DMS79 treated with DMSO at 0.1 percent for 48 hours (cell line): ENCODE measurements around the gene SERTAD2.

ENCODE experiments used
- DNase-seq: peaks from one replicate; lab custom pipeline; 2025; lab: John Stamatoyannopoulos, UW

SERTAD2 gene

DNA sequence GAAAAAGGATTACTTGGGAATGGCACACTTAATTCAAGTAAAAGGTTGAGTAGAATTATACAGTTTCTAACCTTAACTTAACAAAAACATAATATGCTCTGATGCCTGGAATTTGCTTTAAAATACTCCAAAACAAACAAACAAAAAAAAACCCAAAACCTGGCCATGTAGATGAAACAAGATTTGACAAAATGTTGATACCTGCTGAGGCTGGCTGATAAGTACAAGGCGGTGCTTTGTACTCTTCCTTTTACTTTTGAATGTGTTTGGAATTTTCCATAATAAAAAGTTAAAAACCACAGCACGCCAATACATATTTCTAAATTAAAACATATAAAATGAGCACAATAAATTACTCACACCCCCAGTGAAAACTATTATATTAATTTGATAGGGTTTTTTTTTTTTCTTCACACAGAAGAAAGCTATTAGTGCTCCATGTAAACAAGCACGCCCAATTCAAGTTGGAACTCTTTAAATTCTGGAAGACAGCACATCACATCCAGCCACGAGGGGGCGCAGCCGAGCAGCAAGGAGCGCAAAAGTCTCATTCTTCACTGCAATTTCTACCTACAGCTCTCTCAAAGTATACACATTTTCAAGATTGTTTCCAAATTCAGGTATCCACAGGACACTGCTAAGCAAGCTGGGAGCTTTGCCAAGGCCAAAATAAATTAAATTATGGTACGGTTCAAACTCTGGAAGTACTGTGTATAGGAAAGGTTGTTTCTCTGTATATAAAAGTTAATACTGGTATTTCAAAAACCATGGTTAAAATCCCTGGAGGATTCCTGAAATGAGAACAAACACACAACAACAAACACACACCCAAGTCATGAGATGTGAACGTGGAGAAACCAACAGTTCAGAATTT is 7.5 kb downstream of the SERTAD2 start:
- peak; percentile 81 for DNase-seq

DNA sequence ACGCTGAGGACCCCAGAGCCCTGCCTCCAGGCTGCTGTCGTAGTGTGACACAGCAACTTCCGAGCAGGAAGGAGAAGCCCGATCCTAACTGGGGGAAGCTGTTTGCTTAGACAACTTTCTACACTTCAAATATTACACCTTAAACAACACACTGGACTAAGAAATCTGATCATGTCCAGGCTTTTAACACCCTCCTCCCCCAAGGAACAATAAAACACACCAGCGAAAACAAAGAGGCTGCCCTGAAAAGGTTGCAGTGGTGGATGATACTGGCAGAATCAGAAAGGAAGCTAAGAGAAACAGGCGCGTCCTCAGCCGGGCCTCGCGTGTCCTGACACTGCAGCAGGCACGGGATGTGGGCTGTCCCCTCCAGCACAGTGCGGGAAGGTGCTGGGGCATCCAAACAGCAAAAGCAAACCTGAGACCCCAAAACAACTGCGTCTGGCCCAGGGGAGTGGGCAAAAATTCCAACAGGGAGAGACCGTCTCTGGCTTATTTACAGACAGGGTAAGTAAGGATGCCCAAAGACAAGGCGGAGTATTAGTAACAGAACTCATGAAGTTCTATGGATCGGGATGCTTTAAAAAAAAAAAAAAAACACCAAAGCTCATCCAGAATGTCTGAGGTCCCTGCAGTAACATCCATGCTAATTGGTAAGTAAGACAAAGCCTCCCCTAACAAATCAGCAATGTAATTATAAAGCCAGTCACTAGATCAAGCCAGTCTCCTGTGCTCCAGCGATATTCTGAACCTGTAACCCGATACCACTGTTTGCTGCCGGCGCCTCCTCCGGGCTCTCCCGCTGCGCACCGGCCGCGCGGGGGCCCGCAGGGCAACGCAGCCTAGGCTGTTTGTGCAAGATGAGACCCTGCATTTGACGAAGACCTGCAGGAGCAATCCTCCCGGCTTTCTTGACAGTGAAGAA is 9.0 kb downstream of the SERTAD2 start:
- DNase-seq: peak; percentile 85

DNA sequence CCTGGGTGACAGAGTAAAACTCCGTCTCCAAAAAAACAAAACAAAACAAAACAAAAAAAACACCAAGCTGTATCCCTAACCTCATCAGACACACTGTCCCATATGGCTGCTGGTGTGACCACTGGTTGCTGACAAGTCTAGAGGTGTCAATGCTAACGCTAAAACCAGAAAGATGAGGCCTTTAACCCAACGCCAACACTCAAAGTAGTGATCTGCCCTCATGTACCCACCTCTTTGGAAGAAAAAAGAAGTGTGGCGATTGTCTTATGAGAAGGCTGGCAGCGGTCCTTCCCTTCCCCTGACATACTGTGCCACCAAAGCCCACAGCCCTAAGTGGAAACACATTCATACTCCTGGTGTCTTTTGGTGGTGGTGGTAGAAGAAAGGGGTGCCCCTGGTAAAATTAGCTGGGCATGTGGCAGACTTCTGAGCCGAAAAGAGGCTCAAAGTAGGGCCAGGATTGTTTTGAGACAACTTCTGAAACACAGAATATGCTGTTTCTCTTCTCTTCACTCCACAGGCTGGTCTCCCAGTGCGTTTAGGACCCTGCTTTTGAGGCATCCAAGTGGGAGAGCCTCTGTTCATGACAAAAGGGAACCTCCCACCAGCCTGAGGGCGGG is 9.8 kb downstream of the SERTAD2 start:
- no peak for DNase-seq

DNA sequence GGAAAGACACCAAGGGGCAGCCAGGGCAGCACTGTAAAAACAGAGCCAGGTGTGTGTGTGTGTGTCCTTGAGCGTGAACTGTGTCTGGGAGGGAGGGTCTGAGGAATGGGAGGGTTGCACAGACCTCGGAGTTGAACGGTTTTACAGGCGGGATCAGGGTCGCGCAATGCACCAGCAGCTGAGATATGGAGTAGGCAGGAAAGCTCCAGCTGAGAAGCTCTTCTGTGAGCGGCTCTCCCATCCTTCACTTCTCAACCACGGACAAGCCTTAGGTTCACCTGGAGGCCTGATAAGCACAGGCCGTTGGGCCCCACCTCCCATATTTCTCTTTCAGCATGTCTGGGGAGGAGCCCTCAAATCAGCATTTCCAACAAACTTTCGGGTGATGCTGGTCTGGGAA is 12.1 kb downstream of the SERTAD2 start:
- peak; percentile 51 for DNase-seq

DNA sequence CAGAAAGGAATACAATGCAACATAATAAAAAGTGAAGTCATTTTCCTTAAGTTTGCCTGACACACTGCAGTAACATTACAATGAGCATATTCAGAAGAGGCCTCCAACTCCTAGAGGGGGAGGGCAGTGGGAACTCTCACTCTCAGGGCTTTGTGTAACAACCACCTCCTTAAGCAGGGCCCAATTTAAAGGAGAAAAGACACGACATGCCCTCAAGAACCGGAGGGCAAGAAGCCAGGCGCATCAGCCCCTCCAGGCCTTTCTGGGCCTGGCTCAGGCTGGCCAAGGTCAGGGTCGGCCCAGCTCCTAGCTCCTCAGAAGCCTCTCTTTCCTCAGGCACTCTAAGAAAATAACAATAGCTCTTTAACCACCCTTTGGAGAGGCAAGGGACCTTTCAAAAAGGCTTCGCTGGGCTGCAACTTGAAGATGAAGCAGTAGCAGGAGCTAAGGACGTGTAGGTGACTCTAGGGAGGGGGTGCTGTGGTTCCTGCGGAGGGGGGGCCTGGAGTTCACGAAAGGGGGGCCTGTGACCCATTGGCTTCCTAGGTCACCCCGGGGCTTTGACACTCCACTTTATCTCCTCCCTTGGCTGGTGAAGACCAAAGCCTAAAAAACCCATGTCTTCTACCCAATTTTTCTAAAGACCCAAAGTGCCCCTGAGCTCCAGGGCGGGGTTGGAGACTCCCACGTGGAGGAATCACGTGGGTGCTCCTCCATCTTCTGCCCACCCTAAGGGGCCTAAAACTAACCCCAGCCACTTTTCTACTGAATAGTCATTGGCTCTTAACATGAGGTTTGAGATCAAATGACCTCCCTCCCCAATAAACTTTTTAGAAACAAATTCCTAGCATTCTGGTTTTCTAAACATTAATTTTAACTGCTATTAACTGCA is 13.3 kb downstream of the SERTAD2 start:
- peak; percentile 69 for DNase-seq

DNA sequence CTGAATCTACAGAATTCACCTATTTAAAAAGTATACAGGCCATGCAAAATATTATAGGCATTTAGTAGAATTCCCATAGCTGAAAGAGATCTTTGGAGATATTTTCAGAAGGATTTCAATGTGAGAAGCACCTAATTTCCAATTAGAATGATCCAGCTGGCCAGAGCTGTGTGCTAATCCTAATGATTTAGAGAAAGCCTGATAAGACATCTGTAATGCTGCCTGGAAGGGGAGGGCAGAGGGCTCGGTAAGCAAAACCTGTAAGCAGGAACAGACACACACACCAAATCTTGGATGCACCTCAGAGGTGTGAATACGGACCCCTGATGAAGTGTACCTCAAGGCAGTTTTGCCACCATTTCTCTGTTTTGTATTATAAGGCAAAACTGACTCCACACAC is 14.0 kb downstream of the SERTAD2 start:
- DNase-seq: no peak

DNA sequence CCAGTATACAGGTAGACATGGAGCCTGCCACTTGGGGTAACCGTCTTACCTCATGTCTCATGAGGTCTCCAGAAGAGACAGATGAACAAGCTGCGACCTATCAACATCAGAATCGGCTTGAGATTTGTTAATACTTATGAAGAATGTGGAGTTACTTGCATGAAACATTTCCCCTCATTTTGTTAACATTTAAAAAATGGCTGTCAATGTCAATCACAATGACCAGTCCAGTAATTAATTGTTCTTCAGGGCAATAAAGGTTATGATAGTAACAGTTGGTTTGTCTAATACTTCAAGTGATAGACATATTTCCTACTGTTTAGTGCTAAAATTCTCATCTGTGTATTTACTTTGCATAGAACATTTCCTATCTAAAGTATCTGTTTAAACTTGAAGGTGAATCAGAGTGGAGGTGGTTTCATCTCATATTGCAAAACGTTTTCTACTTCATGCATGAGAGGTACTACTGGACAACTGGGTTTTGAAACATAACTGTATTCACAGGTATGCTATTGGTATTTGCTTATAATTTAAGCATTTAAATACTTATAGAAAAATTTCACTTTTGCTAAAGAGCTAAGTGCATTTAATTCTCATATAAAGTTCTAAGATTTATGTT is 15.1 kb downstream of the SERTAD2 start:
- DNase-seq: no peak

DNA sequence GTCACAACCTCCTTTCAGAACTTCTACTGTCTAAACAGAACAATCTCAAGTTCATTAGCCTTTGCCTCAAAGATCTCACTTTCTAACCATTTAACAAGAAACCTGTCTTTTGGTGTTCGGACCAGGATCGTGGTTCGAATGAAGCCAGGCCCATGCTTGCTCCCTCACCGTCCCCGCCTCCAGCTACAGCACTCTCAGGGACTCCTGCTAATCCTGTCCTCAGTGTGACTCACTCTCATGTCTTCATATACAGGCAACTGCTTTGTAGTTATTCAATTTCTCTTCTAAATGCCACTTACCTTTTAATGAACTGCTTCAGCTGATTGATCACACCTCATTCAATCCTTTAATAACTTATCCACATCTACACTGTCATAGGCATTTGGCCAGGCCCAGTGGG is 15.8 kb downstream of the SERTAD2 start:
- no peak for DNase-seq

DNA sequence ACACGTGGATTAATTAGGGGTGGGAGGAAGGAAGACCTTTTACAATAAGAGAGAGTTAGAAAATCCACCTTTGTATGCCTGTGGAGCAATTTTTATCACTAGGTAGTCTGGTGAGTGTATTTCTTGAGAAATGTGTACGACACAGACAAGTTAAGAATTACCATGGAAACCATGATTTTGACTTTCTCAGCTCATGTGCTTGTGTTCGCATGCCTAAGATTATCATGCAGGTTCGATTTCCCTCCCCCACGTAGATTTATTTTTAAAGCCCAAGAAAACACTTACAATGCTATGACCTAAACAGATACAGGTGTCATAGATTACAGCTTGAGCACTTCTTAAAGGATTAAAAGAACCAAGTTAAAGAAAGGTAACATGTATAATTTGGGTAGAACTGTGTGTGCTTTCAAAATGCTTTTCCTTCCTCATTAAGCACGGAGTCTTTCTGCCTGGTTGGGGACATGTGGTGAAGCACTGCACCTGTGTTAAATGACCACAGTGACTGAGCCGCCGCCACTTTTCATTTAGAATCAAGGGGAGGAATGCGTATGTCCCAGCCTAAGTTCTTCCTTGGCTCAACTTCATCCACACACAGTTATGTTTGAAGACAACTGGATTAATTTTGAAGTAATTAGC is 16.6 kb downstream of the SERTAD2 start:
- DNase-seq: no peak

DNA sequence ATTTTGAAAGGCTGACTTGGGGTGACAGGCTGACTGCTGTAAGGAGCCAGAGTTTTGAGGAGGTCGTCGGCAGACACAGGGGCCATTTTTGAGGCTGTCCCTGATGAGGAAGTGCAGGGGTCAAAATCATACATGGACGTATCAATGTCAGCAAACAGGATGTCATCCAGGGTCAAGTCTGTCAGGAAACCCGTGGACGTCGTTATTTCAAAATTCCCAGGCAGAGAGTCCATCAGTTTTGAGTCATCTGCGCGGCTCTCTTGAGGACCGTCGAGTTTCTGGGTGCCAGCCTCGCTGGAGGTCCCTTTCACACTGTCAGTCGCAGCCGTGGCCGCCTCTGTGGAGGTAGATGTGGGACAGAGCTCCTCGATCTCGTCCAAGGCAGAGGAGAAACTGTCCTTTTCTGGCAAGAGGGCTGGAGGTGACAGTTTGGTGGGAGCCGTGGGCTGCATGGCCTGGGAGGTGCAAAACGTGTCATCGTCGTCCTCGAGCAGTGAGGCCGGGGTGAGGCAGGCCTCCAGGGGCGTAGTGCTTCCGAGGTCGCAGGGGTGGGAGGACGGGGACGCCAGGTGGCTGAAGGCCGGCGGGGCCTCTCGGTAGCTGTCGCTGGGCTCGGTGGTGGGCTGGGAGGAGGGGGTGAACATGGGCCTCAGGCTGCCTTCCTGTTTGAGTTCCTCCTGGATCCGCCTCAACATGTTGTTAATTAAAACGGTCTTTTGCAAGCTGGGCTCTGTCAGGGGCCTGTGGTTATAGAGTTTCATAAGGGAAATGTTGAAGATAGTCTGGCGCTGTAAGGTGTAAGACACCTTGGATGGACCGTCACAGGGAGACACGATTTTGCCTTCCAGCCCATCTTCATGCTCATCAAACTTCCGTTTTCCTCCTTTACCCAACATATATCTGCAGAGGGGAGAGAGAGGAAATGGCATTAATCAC is 17.5 kb downstream of the SERTAD2 start:
- DNase-seq: no peak

DNA sequence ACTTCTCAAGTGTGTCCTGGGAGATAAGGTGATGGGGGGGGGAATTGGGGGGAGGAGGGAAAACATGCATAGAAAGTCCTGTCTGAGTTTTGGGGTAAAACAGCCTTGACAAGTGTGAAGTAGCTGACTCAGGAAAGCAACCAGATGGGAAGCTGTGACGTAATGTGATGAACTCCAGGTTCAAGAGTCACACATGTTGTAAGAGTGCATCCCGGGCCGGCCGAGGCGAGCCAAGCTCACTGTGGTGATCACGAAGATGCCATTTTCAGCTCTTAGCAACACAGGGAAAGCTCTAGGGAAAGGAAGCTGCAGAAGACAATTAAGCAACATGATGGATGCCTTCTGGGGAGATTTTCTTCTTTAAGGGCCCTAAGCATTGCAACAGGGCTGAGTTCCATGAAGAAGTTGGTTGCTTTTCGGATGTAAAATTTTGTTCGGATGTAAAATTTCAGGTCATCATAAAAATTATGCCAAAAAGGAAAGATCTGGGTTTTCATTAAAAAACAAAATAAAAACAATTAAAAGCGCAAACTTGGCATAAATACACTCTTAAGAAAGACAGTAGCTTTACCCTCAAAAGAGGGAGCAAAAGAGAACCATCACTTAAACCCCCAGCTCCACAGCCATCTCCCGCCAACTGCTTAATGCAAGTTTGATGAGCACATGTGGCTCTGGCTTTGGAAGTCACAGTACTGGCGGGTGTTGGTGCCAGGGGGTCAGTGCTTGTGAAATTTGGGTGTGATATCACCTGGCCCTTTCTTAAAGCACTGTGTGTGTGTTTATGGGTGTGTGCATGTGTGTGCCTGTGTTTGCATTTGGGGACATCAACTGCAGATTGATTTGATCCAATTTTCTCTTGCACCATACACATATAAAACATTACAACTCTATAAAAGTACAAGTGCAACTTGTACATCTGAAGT is 19.1 kb downstream of the SERTAD2 start:
- DNase-seq: no peak

DNA sequence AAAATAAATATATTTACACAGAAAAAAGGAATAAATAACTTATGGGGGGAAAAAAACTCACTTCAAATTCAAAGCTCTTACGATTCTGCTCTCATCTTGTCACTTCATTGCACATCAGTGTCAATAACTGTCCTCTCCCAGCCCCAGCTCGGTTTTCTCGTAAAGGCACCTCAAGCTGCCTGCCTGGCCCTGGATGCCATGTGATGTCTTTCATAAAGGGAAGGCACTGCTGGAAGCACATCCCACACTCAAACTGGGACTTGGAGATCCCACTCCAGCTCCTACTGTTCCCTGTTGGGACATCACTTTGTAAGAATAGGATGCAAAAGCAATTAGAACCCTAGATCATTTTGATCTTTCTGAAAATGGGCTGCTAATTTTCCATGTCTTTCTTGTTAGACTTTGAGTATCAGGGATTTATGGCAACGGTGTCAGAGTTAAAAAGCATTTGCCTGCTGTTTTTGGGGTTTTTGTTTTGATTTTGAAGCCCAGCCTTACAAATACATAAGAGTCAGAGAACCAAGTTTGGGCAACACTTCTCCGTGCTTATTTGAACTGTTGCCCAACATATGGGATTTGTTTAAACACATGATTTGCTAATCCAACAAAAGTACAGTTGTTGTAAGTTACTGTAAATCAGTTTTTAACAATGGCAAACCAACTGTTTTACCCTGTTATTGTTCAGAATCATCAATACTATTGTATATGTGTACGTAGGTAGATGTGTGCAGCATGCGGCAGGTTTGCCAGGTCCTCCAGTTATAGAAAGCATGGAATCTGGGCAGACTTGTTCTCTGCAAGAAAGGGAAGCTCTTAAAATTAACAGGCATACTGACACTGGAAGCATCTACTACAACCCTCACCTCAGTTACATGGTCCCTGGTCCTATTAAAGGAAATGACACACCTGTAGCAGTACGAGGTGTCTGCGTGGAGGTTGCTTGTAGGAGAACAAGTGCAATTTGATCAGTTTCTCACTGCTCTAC is 20.6 kb downstream of the SERTAD2 start:
- DNase-seq: no peak

DNA sequence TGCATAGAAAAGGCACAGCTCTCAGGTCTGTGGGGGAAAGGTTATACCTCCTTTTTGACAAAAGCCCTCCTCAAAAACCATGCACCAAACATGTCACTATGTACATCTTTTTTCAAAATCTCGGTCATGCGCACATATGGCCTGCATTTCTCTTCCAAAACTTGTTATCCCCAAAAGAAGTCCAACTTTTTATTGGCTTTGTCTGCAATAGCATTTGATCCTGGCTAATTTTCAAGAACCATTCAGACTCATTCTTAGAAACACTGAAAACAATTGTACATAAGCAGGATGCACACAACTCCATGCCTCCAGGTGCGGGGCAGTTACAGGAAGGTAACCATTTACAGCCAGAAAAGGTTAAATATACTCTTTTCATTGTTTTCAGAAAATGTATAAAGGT is 21.9 kb downstream of the SERTAD2 start:
- no peak for DNase-seq

DNA sequence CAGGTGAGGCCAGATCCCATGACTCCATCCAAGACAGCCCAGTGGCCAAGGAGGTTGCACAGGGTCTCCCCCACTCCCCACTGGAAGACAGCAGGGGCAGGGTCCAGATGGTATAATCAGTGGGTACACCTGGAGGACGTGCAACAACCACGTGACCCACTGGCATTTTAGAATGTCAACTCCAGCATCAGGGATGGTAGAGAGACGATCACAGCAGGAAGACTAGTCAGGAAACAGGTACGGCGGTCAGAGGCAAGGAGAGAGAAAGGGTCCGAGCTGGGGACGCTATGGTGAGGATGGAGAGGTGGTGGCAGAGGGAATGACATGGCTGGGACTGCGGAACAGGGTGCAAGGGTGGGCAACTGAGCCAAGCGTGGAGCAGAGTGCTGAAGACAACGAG is 23.0 kb downstream of the SERTAD2 start:
- DNase-seq: no peak

DNA sequence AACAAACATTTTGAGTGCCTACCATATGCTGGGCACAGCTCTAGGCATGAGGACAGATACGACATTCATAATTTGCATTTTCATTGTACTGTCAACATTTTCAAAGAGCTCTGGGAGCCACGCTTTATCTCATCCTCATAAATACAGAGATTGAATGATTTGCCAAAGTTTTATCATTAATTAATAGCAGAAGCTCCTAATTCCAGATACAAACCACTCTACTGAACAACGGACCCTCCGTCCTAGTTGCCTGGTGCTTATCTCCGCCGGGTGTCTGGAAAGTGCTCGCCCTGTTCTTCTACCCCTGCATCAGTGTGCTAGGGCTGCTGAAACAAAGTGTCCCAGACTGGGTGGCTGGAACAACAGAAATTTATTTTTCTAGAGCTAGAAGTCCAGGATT is 23.8 kb downstream of the SERTAD2 start:
- DNase-seq: no peak

DNA sequence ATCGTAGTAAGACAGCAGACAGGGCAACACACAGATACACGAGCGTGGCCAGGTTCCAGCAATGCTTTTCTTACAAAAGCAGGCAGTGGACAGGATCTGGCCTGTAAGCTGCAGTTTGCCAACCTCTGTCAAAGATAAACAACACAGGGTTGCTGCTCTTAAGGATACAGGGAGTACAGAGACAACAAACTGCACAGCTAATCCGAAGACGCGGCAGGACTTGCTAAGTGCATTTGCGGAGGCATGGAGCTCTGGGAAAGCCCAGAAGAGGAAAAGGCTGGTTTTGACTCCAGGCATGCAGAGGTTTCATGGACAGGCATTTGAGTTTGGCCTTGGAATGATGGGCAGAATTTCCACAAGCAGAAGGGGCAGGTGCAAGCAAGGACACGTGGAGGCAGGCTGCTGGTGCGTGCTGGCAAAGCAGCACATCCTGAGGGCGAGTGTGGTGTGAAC is 24.4 kb downstream of the SERTAD2 start:
- no peak for DNase-seq
